Astrocyte of the spinal cord (primary cell): ENCODE results near the gene NECTIN1.
A peak's percentile ranks its signal among the peaks of the same experiment; 100 is the strongest.

ENCODE experiments used
- DNase-seq: peaks from one replicate; pipeline ENCODE4 v3.0.0; 2011; ENCODE audit warnings: low read depth, low spot score
- H3K4me3 ChIP-seq: 2 replicates; pipeline ENCODE4 v1.5.1; 2011; ENCODE audit warnings: low read depth, mild to moderate bottlenecking, low read length, moderate library complexity
- CTCF ChIP-seq: IDR thresholded peaks from 2 replicates; pipeline ENCODE4 v1.5.1; 2012; ENCODE audit warnings: low read depth, mild to moderate bottlenecking, low read length, inconsistent platforms
- in situ Hi-C: cut with HindIII; loops from 2 replicates; pipeline ENCODE4 v1.10.0; 2017; ENCODE audit warnings: low sequenced_read_pairs

NECTIN1 gene

GRCh38 chr11:119726150-119726553, 2.8 kb downstream of the NECTIN1 start:
- in situ Hi-C loops, result no loop called here
- no peak for TF ChIP-seq CTCF
- H3K4me3 ChIP-seq, result no peak overlapping the region
- DNase-seq, result no peak

DNA sequence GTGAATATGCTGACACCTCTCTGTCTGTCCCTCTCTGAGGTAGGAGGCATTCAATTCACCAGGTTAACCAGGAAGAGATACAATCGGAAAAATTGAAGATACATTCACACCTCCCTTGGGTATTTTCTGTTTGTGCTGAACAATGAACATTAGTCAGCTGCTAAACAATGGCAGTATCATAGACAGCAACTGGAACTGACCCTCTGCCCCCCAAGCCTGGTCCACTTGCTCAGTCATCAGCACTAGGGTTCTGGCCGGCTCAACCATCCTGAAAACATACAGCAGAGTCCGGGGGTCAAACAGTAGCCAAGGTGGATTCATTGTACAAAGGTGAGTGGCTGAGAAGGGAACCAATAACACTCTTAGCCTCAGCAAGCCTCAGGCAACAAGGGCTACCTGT, 4.0 kb downstream of the NECTIN1 start:
- in situ Hi-C loops, result no loop called here
- DNase-seq, result no peak
- H3K4me3 ChIP-seq, result no peak overlapping the region
- TF ChIP-seq CTCF, result no peak

DNA sequence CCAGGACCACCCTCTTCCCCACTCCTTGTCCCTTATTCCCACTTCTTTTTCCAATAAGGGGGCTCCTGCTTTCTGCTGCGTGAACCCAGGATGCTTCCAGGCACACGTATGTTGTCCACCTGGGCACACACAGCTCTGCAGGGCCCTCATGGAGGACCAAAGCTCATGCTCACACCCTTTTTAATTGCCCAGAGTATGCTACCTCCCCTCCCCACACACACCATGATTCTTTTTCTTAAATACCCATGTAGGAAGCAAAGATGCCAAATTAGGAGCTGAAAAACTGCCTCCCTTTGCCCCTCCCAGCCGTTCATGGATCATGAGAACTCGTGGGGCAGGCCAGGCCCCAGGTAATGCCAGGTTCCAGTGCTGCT, 5.1 kb downstream of the NECTIN1 start:
- no peak for TF ChIP-seq CTCF
- H3K4me3 ChIP-seq, result no peak overlapping the region
- in situ Hi-C loops, result no loop called here
- DNase-seq, result no peak

- DNase-seq, result no peak
- in situ Hi-C loops, result no loop called here
- no peak overlapping the region for H3K4me3 ChIP-seq
- no peak for TF ChIP-seq CTCF
These were observed 5.6 kb downstream of the NECTIN1 start for GRCh38 chr11:119723243-119723951.

DNA sequence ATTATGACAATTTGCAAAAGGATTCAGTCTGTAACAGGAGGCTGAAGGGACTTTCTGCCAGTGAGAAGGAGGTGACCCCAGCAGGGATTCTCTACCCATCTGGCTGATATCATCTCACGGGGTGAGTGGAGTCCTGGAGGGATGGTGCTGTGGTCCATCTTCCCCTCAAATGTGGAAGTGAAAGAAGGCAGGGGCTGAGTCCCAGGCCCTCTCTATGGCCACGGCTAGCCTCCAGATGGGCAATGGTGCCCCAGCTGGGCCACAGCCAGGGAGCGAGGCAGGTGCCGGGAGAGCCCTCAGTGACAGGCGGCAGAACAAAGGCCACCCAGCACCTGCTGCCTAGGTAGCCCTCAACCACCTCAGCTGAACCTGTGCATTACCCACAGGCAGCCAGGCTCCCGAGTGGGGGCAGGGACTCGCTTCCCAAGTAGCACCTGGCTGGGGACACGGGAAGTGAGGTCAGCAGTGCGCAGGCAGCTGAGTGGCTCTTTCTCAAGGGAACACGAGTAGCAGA, 6.7 kb downstream of the NECTIN1 start:
- in situ Hi-C loops, result no loop called here
- no peak for DNase-seq
- H3K4me3 ChIP-seq, result no peak overlapping the region
- no peak for TF ChIP-seq CTCF

GRCh38 chr11:119721129-119722120, 7.6 kb downstream of the NECTIN1 start:
- no peak for DNase-seq
- in situ Hi-C loops, result no loop called here
- no peak overlapping the region for H3K4me3 ChIP-seq
- peak; percentile 50 for TF ChIP-seq CTCF
